ENCODE data around the gene PDLIM7. TPM values are rescaled to one million over a fixed set of nuclear protein-coding genes. Genes with fewer than 3 reads are reported as not detected.
"Not testable (repeated sequence)": the region's sequence is repeated elsewhere in the genome, so short reads cannot be mapped to it uniquely, and the experiment has no call there.

The PDLIM7 gene
- polyA plus RNA-seq (ENCODE audit: insufficient read length), result 107 TPM
- long read RNA-seq, donor 1, transcript PDLIM7-201 (8 exons, 977 nt), result minor isoform, 10 of 77 reads
- long read RNA-seq, donor 1, transcript PDLIM7-202 (13 exons, 1,689 nt), result major isoform, 17 of 77 reads
- long read RNA-seq, donor 1, transcript PDLIM7-206 (4 exons, 1,015 nt), result minor isoform, 7 of 77 reads
- long read RNA-seq, donor 1, partial matches to known transcripts, result 35 of 77 reads
- long read RNA-seq, donor 1, other reads (novel, unspliced or antisense), result 0 of 77 reads
- long read RNA-seq, donor 2, transcript PDLIM7-202 (13 exons, 1,689 nt), result major isoform, 19 of 49 reads
- long read RNA-seq, donor 2, transcript PDLIM7-201 (8 exons, 977 nt), result minor isoform, 6 of 49 reads
- long read RNA-seq, donor 2, partial matches to known transcripts, result 14 of 49 reads
- long read RNA-seq, donor 2, other reads (novel, unspliced or antisense), result 0 of 49 reads
- long read RNA-seq, donor 3, transcript PDLIM7-202 (13 exons, 1,689 nt), result major isoform, 8 of 26 reads
- long read RNA-seq, donor 3, transcript PDLIM7-201 (8 exons, 977 nt), result minor isoform, 6 of 26 reads
- long read RNA-seq, donor 3, partial matches to known transcripts, result 7 of 26 reads
- long read RNA-seq, donor 3, other reads (novel, unspliced or antisense), result 0 of 26 reads
- long read RNA-seq, donor 4, partial matches to known transcripts, result 0 of 1 reads
- long read RNA-seq, donor 4, other reads (novel, unspliced or antisense), result 0 of 1 reads
- long read RNA-seq, donor 5, transcript PDLIM7-201 (8 exons, 977 nt), result minor isoform, 7 of 64 reads
- long read RNA-seq, donor 5, transcript PDLIM7-202 (13 exons, 1,689 nt), result major isoform, 25 of 64 reads
- long read RNA-seq, donor 5, partial matches to known transcripts, result 24 of 64 reads
- long read RNA-seq, donor 5, other reads (novel, unspliced or antisense), result 0 of 64 reads
- long read RNA-seq, donor 6, transcript PDLIM7-202 (13 exons, 1,689 nt), result major isoform, 20 of 61 reads
- long read RNA-seq, donor 6, transcript PDLIM7-201 (8 exons, 977 nt), result minor isoform, 6 of 61 reads
- long read RNA-seq, donor 6, partial matches to known transcripts, result 33 of 61 reads
- long read RNA-seq, donor 6, other reads (novel, unspliced or antisense), result 0 of 61 reads
- long read RNA-seq, donor 7, transcript PDLIM7-201 (8 exons, 977 nt), result minor isoform, 12 of 65 reads
- long read RNA-seq, donor 7, transcript PDLIM7-202 (13 exons, 1,689 nt), result major isoform, 17 of 65 reads
- long read RNA-seq, donor 7, partial matches to known transcripts, result 29 of 65 reads
- long read RNA-seq, donor 7, other reads (novel, unspliced or antisense), result 0 of 65 reads
- long read RNA-seq, donor 8, transcript PDLIM7-202 (13 exons, 1,689 nt), result major isoform, 8 of 11 reads
- long read RNA-seq, donor 8, partial matches to known transcripts, result 0 of 11 reads
- long read RNA-seq, donor 8, other reads (novel, unspliced or antisense), result 0 of 11 reads

GRCh38 chr5:177497292-177498012 is at the start of gene PDLIM7:
Gene PDLIM7 (minus strand): TSS chr5:177497604. CDS start chr5:177496512, 1,092 bp downstream.
- peak; percentile 96 for DNase-seq

GRCh38 chr5:177546258-177546741 is 48.9 kb upstream of the PDLIM7 start:
- DNase-seq, result no peak

GRCh38 chr5:177545487-177546257 is 48.3 kb upstream of the PDLIM7 start:
- no peak for DNase-seq

- DNase-seq, result no peak
These were observed 45.5 kb upstream of the PDLIM7 start for GRCh38 chr5:177542816-177543465.

GRCh38 chr5:177540438-177540837 is 43.0 kb upstream of the PDLIM7 start:
- DNase-seq, result no peak

- no peak for DNase-seq
These were observed 42.0 kb upstream of the PDLIM7 start for GRCh38 chr5:177539411-177539810.

GRCh38 chr5:177538876-177539275 is 41.5 kb upstream of the PDLIM7 start:
- DNase-seq, result no peak

- DNase-seq, result no peak
These were observed 40.3 kb upstream of the PDLIM7 start for GRCh38 chr5:177537389-177538361.

- DNase-seq, result no peak
These were observed 39.0 kb upstream of the PDLIM7 start for GRCh38 chr5:177536386-177536785.

- no peak for DNase-seq
These were observed 37.7 kb upstream of the PDLIM7 start for GRCh38 chr5:177535125-177535524.

- not testable (repeated sequence) for DNase-seq
These were observed 37.0 kb upstream of the PDLIM7 start for GRCh38 chr5:177534433-177534832.

GRCh38 chr5:177531209-177531940 is 34.0 kb upstream of the PDLIM7 start:
- DNase-seq, result no peak

- DNase-seq, result no peak
These were observed 33.2 kb upstream of the PDLIM7 start for GRCh38 chr5:177530638-177531037.

- no peak for DNase-seq
These were observed 32.1 kb upstream of the PDLIM7 start for GRCh38 chr5:177529247-177530203.

GRCh38 chr5:177528631-177529030 is 31.2 kb upstream of the PDLIM7 start:
- DNase-seq, result no peak

- no peak for DNase-seq
These were observed 30.2 kb upstream of the PDLIM7 start for GRCh38 chr5:177527595-177527994.

All from left kidney (tissue), 8 donors.